Nephron progenitor cell (in vitro differentiated cells): ENCODE measurements around the gene ADAMTS3.
A peak's percentile ranks its signal among the peaks of the same experiment; 100 is the strongest.

Experiments used
- DNase-seq: peaks from one replicate; pipeline ENCODE4 v3.0.0; 2021
- H3K27ac Mint-ChIP-seq: 2 replicates; pipeline ENCODE4 v1.8.0; 2021; ENCODE audit warnings: mild to moderate bottlenecking, moderate library complexity, mixed read lengths
- H3K27me3 Mint-ChIP-seq: 2 replicates; pipeline ENCODE4 v1.8.0; 2021; ENCODE audit warnings: mild to moderate bottlenecking, low read depth, mixed read lengths; ENCODE audit not compliant: poor library complexity
- H3K36me3 Mint-ChIP-seq: 2 replicates; pipeline ENCODE4 v1.8.0; 2021; ENCODE audit warnings: low read depth, mixed read lengths
- H3K4me1 Mint-ChIP-seq: 2 replicates; pipeline ENCODE4 v1.8.0; 2021; ENCODE audit warnings: mixed read lengths
- H3K4me3 Mint-ChIP-seq: 2 replicates; pipeline ENCODE4 v1.8.0; 2021; ENCODE audit warnings: mild to moderate bottlenecking, moderate library complexity, mixed read lengths
- H3K9me3 Mint-ChIP-seq: 2 replicates; pipeline ENCODE4 v1.8.0; 2021; ENCODE audit warnings: mild to moderate bottlenecking, moderate library complexity, mixed read lengths
- TF ChIP-seq, protein P1 (sequence below): fragments of 200-600 bp; sonication (generic); IDR thresholded peaks from 2 replicates; pipeline ENCODE4 v1.5.0; 2021; ENCODE audit warnings: antibody characterized with exemption

Gene ADAMTS3

DNA sequence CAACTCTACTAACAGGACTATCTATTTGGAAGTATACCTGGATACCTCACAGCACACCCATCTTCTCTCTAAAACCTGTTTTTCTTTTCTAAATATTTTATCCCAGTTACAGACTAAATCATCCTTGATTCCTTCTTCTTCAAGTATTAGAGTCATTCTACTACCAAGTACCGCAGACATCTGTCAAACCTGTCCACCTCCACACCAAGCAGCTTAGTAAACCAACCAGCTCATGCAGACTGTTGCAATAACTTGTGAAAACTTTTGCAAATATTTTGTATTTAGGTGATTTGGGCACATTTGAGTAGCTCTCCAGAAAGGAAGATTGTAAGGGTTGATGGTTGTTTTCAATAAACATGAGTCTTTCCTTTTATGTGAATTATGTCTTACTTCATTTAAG, 238.6 kb downstream of the ADAMTS3 start:
- H3K27ac Mint-ChIP-seq: no peak overlapping the region
- DNase-seq: no peak
- H3K27me3 Mint-ChIP-seq: no peaks in the 10 kb centered on the region
- no peak overlapping the region for H3K4me3 Mint-ChIP-seq
- no peaks in the 10 kb centered on the region for H3K4me1 Mint-ChIP-seq
- TF ChIP-seq, protein P1, sequence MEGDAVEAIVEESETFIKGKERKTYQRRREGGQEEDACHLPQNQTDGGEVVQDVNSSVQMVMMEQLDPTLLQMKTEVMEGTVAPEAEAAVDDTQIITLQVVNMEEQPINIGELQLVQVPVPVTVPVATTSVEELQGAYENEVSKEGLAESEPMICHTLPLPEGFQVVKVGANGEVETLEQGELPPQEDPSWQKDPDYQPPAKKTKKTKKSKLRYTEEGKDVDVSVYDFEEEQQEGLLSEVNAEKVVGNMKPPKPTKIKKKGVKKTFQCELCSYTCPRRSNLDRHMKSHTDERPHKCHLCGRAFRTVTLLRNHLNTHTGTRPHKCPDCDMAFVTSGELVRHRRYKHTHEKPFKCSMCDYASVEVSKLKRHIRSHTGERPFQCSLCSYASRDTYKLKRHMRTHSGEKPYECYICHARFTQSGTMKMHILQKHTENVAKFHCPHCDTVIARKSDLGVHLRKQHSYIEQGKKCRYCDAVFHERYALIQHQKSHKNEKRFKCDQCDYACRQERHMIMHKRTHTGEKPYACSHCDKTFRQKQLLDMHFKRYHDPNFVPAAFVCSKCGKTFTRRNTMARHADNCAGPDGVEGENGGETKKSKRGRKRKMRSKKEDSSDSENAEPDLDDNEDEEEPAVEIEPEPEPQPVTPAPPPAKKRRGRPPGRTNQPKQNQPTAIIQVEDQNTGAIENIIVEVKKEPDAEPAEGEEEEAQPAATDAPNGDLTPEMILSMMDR: no peak
- no peaks in the 10 kb centered on the region for H3K9me3 Mint-ChIP-seq
- no peaks in the 10 kb centered on the region for H3K36me3 Mint-ChIP-seq

DNA sequence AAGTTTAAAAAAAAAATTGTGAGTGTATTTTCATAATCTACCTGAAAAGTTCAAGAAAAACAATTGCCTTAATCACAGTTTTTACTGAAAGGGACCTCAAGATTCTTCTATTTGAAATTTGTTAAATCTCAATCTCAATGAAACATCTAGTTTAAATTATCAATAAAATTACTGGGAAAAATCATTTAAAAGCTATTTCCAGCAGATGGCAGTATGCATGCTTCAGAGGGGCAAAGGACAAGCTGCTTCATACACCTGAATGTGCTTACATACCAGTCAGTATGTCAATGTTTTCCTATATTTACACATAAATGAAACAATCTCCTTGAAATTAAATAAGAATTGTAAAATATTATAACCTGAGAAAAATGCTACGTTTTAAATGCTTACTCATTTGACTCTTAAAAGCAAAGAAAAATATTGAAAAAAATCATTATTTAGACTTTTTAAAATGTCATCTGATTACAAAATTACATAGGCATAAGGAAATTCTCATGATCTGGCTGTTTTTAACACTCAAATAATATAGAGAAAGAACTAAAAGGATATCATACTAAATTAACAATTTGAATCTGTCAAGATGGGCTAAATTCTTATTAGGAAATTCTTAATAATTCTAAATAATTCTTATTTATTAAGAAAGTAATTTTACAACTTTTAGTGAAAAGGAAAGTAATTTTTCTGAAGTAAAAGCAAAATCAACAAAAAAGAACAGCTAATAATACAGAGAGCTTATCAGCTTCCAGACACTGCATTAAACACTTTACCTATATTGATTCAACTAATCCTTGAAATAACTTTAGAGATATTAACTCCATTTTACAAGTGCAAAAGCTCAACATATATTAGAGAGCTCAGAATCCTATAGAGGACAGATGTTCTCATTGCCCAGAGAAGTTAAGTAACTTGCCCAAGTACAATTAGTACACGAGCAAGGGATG, 242.1 kb downstream of the ADAMTS3 start:
- no peak overlapping the region for H3K4me3 Mint-ChIP-seq
- no peak overlapping the region for H3K27ac Mint-ChIP-seq
- H3K9me3 Mint-ChIP-seq: no peaks in the 10 kb centered on the region
- no peaks in the 10 kb centered on the region for H3K4me1 Mint-ChIP-seq
- no peaks in the 10 kb centered on the region for H3K27me3 Mint-ChIP-seq
- no peaks in the 10 kb centered on the region for H3K36me3 Mint-ChIP-seq
- DNase-seq: no peak
- TF ChIP-seq, protein P1: peak; percentile 68

DNA sequence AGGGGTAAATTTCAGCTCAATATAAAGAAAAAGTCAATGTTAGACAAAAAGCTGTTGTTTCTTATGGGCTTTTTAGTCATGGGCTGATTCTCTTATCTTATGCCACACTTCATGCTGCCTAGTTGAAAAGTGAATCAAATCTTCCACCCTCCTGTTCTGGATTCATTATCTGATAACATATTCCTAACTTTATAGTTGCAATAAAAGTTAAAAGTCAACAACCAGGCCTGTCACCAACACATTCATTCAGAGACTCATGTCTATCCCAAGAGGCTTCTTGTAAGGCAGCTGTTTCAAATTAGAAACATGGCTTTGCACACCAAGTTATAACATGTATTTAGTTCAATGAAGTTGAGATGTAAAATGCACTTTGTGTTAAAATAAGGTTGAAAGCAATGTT, 243.8 kb downstream of the ADAMTS3 start:
- Mint-ChIP-seq H3K27ac (no peak overlapping the region), H3K9me3 (no peaks in the 10 kb centered on the region), H3K4me3 (no peak overlapping the region), H3K27me3 (no peaks in the 10 kb centered on the region), H3K4me1 (no peaks in the 10 kb centered on the region), H3K36me3 (no peaks in the 10 kb centered on the region)
- TF ChIP-seq, protein P1: no peak
- DNase-seq: no peak

- no peak for DNase-seq
- no peak overlapping the region for H3K4me3 Mint-ChIP-seq
- TF ChIP-seq, protein P1: no peak
- H3K9me3 Mint-ChIP-seq: no peaks in the 10 kb centered on the region
- H3K36me3 Mint-ChIP-seq: no peaks in the 10 kb centered on the region
- H3K27ac Mint-ChIP-seq: no peak overlapping the region
- no peaks in the 10 kb centered on the region for H3K4me1 Mint-ChIP-seq
- no peaks in the 10 kb centered on the region for H3K27me3 Mint-ChIP-seq
Observed at GRCh38 chr4:72323227-72323626, 245.8 kb downstream of the ADAMTS3 start.

DNA sequence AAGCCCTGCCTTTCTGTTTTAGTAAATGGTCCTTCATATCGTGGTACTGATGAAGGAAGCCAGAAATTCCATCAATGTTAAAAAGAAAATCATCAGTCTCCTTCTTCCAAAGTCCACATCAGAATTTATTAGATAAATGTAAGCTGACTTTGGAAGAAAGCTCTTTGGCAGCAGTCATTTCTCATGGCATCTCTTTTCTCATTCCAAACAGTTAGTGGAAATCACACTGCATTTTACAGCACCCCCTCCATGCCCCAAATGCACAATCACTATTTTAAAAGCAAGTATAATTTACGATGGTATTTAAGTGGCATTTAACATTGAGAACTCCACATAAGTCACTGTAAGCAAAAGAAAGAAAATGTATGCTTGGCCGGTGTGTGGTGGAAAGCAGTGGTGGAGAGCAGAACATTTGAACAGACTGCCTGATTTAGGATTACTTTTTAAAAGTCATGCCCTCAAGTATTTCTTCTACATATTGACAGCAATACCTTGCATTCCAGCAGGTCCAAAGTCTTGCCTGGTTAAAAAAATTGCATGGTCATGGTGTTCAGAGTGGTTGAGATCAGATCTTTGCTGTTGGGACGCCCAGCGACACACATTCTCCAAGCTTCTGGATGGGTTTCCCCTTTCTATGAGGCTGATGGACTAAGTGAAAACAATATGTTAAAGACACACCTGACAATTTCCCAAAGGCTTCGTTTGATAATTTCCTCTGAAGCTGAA, 248.6 kb downstream of the ADAMTS3 start:
- Mint-ChIP-seq H3K4me1 (no peaks in the 10 kb centered on the region), H3K36me3 (no peaks in the 10 kb centered on the region), H3K9me3 (no peaks in the 10 kb centered on the region), H3K27me3 (no peaks in the 10 kb centered on the region), H3K27ac (no peak overlapping the region), H3K4me3 (no peak overlapping the region)
- DNase-seq: no peak
- TF ChIP-seq, protein P1: no peak
